Endothelial cell of umbilical vein (primary cell): ENCODE results near the gene PARP6. TPM values are rescaled to one million over a fixed set of nuclear protein-coding genes. Genes with fewer than 3 reads are reported as not detected.

Source experiments
- BruUV-seq: library from RNA; stranded (reverse); fragments of 400-500 nt; replicated peaks from 2 replicates; lab custom pipeline; 2021; lab: Mats Ljungman, UMichigan
- CTCF ChIA-PET: fragments of 300-600, 350-600 bp; sonication (Branson Sonifier 250); formaldehyde crosslinking; loops from one replicate; lab custom pipeline; 2021; ENCODE audit warnings: antibody characterized with exemption, inconsistent platforms; lab: Charles Lee
- POLR2A ChIA-PET: fragments of 300-600, 350-600 bp; sonication (Branson Sonifier 250); formaldehyde crosslinking; loops from one replicate; lab custom pipeline; 2021; ENCODE audit warnings: antibody characterized with exemption, inconsistent platforms; lab: Charles Lee
- DNase-seq: peaks from one replicate; pipeline ENCODE4 v3.0.0-alpha.2; 2011; ENCODE audit warnings: low read depth, low spot score
- FAIRE-seq: peaks from 2 replicates; lab custom pipeline; 2011; peaks lifted over from hg19 to GRCh38; lab: Jason Lieb, UNC
- H2AFZ ChIP-seq: 2 replicates; pipeline ENCODE4 v1.6.0; 2012; ENCODE audit warnings: low read depth, low read length, control low read depth, inconsistent platforms
- H3K27ac ChIP-seq: 2 replicates; pipeline ENCODE4 v1.5.1; 2011; ENCODE audit warnings: low read depth, mild to moderate bottlenecking, control low read depth, low read length, moderate library complexity; ENCODE audit not compliant: insufficient read depth
- H3K27me3 ChIP-seq, 2 experiments: 2 replicates each; pipeline versions ENCODE4 v1.6.0 to v1.6.1; 2011; ENCODE audit warnings: low read length in 2 of 2, mixed read lengths in 1 of 2; ENCODE audit not compliant: control insufficient read depth in 2 of 2, insufficient read depth in 2 of 2
- H3K36me3 ChIP-seq, 2 experiments: 2 replicates in 1 of 2; 3 replicates in 1 of 2; pipeline ENCODE4 v1.5.1; 2011; ENCODE audit warnings: low read length in 2 of 2, mild to moderate bottlenecking in 1 of 2, moderate library complexity in 1 of 2; ENCODE audit not compliant: control insufficient read depth in 2 of 2, insufficient read depth in 2 of 2; ENCODE audit errors: extremely low read depth in 1 of 2
- H3K4me1 ChIP-seq: 3 replicates; pipeline ENCODE4 v1.5.1; 2011; ENCODE audit warnings: mild to moderate bottlenecking, low read length; ENCODE audit not compliant: control insufficient read depth, insufficient read depth; ENCODE audit errors: extremely low read depth
- H3K4me2 ChIP-seq: 2 replicates; pipeline ENCODE4 v1.6.1; 2011; ENCODE audit warnings: low read length, control low read depth, mixed read lengths; ENCODE audit not compliant: insufficient read depth
- H3K4me3 ChIP-seq, 3 experiments: fragments of 200-600 bp in 1 of 3; sonication (generic), shearing (Covaris generic) in 1 of 3; replicated peaks in 1 of 3; 2 replicates each; pipeline ENCODE4 v1.5.1; 2011 to 2016; ENCODE audit warnings: control low read depth in 3 of 3, low read length in 3 of 3, mild to moderate bottlenecking in 2 of 3, inconsistent platforms in 1 of 3, low read depth in 1 of 3, moderate library complexity in 1 of 3; ENCODE audit not compliant: insufficient read depth in 1 of 3
- H3K79me2 ChIP-seq: 2 replicates; pipeline ENCODE4 v1.6.0; 2012; ENCODE audit warnings: low read length, inconsistent platforms; ENCODE audit not compliant: control insufficient read depth, insufficient read depth
- H3K9ac ChIP-seq: replicated peaks from 2 replicates; pipeline ENCODE3; 2011; ENCODE audit warnings: low read length, control low read depth; ENCODE audit not compliant: insufficient read depth; ENCODE audit errors: extremely low read depth
- H3K9me1 ChIP-seq: replicated peaks from 3 replicates; pipeline ENCODE4 v1.6.0; 2011; ENCODE audit warnings: mild to moderate bottlenecking, low read length; ENCODE audit not compliant: control insufficient read depth, insufficient read depth; ENCODE audit errors: extremely low read depth
- H3K9me3 ChIP-seq: replicated peaks from 2 replicates; pipeline ENCODE4 v1.5.1; 2012; ENCODE audit warnings: low read length, inconsistent platforms; ENCODE audit not compliant: control insufficient read depth, insufficient read depth
- H4K20me1 ChIP-seq: replicated peaks from 2 replicates; pipeline ENCODE3; 2011; ENCODE audit warnings: mild to moderate bottlenecking, low read length; ENCODE audit not compliant: control insufficient read depth, insufficient read depth; ENCODE audit errors: extremely low read depth
- CTCF ChIP-seq, 2 donors: IDR thresholded peaks; 1 replicate in 1 of 2; 2 replicates in 1 of 2; pipeline ENCODE4 v1.5.1; 2011; ENCODE audit warnings: low read length in 2 of 2, mild to moderate bottlenecking in 2 of 2, moderate library complexity in 2 of 2, control low read depth in 1 of 2, inconsistent platforms in 1 of 2, low read depth in 1 of 2; ENCODE audit not compliant: insufficient read depth in 1 of 2; ENCODE audit errors: extremely low read depth in 1 of 2
- EZH2 ChIP-seq: IDR thresholded peaks from 2 replicates; pipeline ENCODE4 v1.6.1; 2012; ENCODE audit warnings: borderline replicate concordance, low read depth, mild to moderate bottlenecking, moderate library complexity, low read length, inconsistent platforms; ENCODE audit not compliant: severe bottlenecking
- FOS ChIP-seq: IDR thresholded peaks from 2 replicates; pipeline ENCODE4 v1.6.1; 2011; ENCODE audit warnings: mild to moderate bottlenecking, low read length, moderate library complexity, borderline replicate concordance; ENCODE audit not compliant: insufficient read depth
- GATA2 ChIP-seq: IDR thresholded peaks from 2 replicates; pipeline ENCODE4 v1.7.0; 2011; ENCODE audit warnings: low read depth, mild to moderate bottlenecking, moderate library complexity, mixed read lengths, low read length; ENCODE audit not compliant: insufficient read length, insufficient read depth
- JUN ChIP-seq: IDR thresholded peaks from 2 replicates; pipeline ENCODE4 v1.6.1; 2011; ENCODE audit warnings: borderline replicate concordance, low read depth; ENCODE audit not compliant: insufficient read length, insufficient read depth
- MAX ChIP-seq: IDR thresholded peaks from 2 replicates; pipeline ENCODE4 v1.6.1; 2011; ENCODE audit not compliant: insufficient read depth, insufficient read length
- MYC ChIP-seq: IDR thresholded peaks from one replicate; pipeline ENCODE4 v1.6.1; 2011; ENCODE audit warnings: mild to moderate bottlenecking, low read depth, low read length
- POLR2A ChIP-seq: IDR thresholded peaks from 2 replicates; pipeline ENCODE4 v1.6.1; 2012; ENCODE audit warnings: low read depth, mild to moderate bottlenecking, control low read depth, low read length
- POLR2AphosphoS5 ChIP-seq: IDR thresholded peaks from 2 replicates; pipeline ENCODE4 v1.6.1; 2012; ENCODE audit warnings: low read depth, mild to moderate bottlenecking, control low read depth, low read length, moderate library complexity; ENCODE audit not compliant: insufficient read depth
- dilution Hi-C: fragments of 300-500 bp; cut with MboI; formaldehyde crosslinking; loops from one replicate; pipeline ENCODE4 v1.15.0; 2019; ENCODE audit warnings: low sequenced_read_pairs; ENCODE audit not compliant: extremely low pct_ligation_motif_present
- intact Hi-C: fragments of 100-400 bp; cut with micrococcal nuclease; formaldehyde crosslinking; loops from one replicate; pipeline ENCODE4 v1.10.0; 2022
- polyA plus RNA-seq, 4 experiments: library from polyadenylated mRNA; depleted of rRNA in 3 of 4; stranded (reverse) in 3 of 4; unstranded in 1 of 4; fragments of >200 nt; gene quantifications; 2 replicates each; pipeline versions ENCODE4 v1.2.1 to v1.2.3, GENCODE V29; 2011 to 2012; ENCODE audit warnings: missing spikeins in 1 of 4
- total RNA-seq: library from RNA; stranded (reverse); gene quantifications from 2 replicates; pipeline ENCODE4 v1.2.3, GENCODE V29; 2021

PARP6 gene
- total and polyA plus RNA-seq, 2 donors (not counting 3 experiments of a cell fraction or from before 2014, with no cell fraction given) = 41.1 to 53.3 TPM

GRCh38 chr15:72222393-72222792, 50.0 kb downstream of the PARP6 start:
- peaks cover 14 to 24% of the 10 kb centered on the region in 2 experiments for H3K36me3 ChIP-seq
- H3K9me3 ChIP-seq = no peaks in the 10 kb centered on the region
- no peak overlapping the region for H3K27ac ChIP-seq
- H3K9me1 ChIP-seq = no peaks in the 10 kb centered on the region
- DNase-seq = peak; percentile 26
- ChIA-PET POLR2A (interaction anchor here (0.6 to 1.8 kb wide), 3 partner anchors 9 to 52 kb away, joined by 4 to 5 read pairs (median 4); partner anchors contain the start of gene PKM), CTCF (interaction anchor here (1.5 kb wide), 1 partner anchor 9 kb away, joined by 4 read pairs; no protein-coding TSS in a partner anchor)
- dilution Hi-C loops (no loop called here), intact Hi-C loops (no loop called here)
- no peaks in the 10 kb centered on the region for H3K27me3 ChIP-seq
- H3K9ac ChIP-seq = no peak overlapping the region
- peaks cover 88% of the 10 kb centered on the region for H3K79me2 ChIP-seq
- no peak overlapping the region for H3K4me2 ChIP-seq
- no TSS peak for BruUV-seq
- no peak for FAIRE-seq
- no peak overlapping the region for H3K4me3 ChIP-seq
- H2AFZ ChIP-seq = no peak overlapping the region
- no peak for TF ChIP-seq GATA2
- no peak for TF ChIP-seq MAX
- no peak for TF ChIP-seq EZH2
- TF ChIP-seq MYC = no peak
- no peak for TF ChIP-seq FOS
- no peak for TF ChIP-seq POLR2AphosphoS5
- TF ChIP-seq CTCF (IDR thresholded peaks at IDR 0.05; ENCODE audit: extremely low read depth in 1 of 2, insufficient read depth in 1 of 2, low read depth in 1 of 2, low read length in 2 of 2) = no peak
- TF ChIP-seq POLR2A = no peak
- TF ChIP-seq JUN = no peak
- peaks cover 2% of the 10 kb centered on the region for H4K20me1 ChIP-seq
- H3K4me1 ChIP-seq = peaks cover 36% of the 10 kb centered on the region
